ENCODE data around the gene CPEB4. TPM values are rescaled to one million over a fixed set of nuclear protein-coding genes. Genes with fewer than 3 reads are reported as not detected.

Gene CPEB4
- total and polyA plus RNA-seq, 9 of the 15 experiments (the other 6 are each of a cell fraction or from before 2014, with no cell fraction given) = 7.4 to 21.3 (median 12.4) TPM

- TF ChIP-seq PCBP2 (IDR thresholded peaks at IDR 0.05; ENCODE audit: low read depth, low read length, poor library complexity, severe bottlenecking) (no peak), EZH2 (IDR thresholded peaks at IDR 0.05; ENCODE audit: borderline replicate concordance, low read depth, low read length) (no peak), ID3 (CRISPR knock-in tag; IDR thresholded peaks at IDR 0.05) (no peak), ID3 (tag; IDR thresholded peaks at IDR 0.05) (no peak), NCOA1 (IDR thresholded peaks at IDR 0.05; ENCODE audit: low read depth) (no peak), LCOR (CRISPR knock-in tag; IDR thresholded peaks at IDR 0.05) (no peak), CBX1 (IDR thresholded peaks at IDR 0.05; ENCODE audit: low read depth) (0 out of 2 replicates have a peak, but pooled peaks have one; percentile 2), ZNF507 (tag; conservative IDR thresholded peaks at IDR 0.05) (no peak), CHD7 (IDR thresholded peaks at IDR 0.05; ENCODE audit: low read depth, low read length) (no peak), FUS (optimal IDR thresholded peaks at IDR 0.05; ENCODE audit: low read depth, low read length) (no peak), PTBP1 (IDR thresholded peaks at IDR 0.05; ENCODE audit: low read depth, low read length) (no peak), HBP1 (CRISPR knock-in tag; IDR thresholded peaks at IDR 0.05) (no peak), XRCC3 (IDR thresholded peaks at IDR 0.05) (no peak), ZNF717 (CRISPR knock-in tag; IDR thresholded peaks at IDR 0.05) (no peak), HEY1 (CRISPR knock-in tag; IDR thresholded peaks at IDR 0.05; ENCODE audit: borderline replicate concordance) (no peak)
Observed at GRCh38 chr5:173888473-173889131, 453 bp downstream of the CPEB4 start (continued).
